ENCODE data around the gene TBC1D8B. TPM values are rescaled to one million over a fixed set of nuclear protein-coding genes. Genes with fewer than 3 reads are reported as not detected.
"Not testable (repeated sequence)": the region's sequence is repeated elsewhere in the genome, so short reads cannot be mapped to it uniquely, and the experiment has no call there.

Gene TBC1D8B
- total RNA-seq = 10 to 100 TPM; 12.8 to 20.7 TPM
- polyA plus RNA-seq = 1 to 10 TPM; 4.0 to 4.5 TPM
- long read RNA-seq, donor 1, full-length matches to known transcripts = 10 of 27 reads
- long read RNA-seq, donor 1, partial matches to known transcripts = 13 of 27 reads
- long read RNA-seq, donor 1, other reads (novel, unspliced or antisense) = 4 of 27 reads
- long read RNA-seq, donor 2, partial matches to known transcripts = 8 of 12 reads
- long read RNA-seq, donor 2, other reads (novel, unspliced or antisense) = 4 of 12 reads

DNA sequence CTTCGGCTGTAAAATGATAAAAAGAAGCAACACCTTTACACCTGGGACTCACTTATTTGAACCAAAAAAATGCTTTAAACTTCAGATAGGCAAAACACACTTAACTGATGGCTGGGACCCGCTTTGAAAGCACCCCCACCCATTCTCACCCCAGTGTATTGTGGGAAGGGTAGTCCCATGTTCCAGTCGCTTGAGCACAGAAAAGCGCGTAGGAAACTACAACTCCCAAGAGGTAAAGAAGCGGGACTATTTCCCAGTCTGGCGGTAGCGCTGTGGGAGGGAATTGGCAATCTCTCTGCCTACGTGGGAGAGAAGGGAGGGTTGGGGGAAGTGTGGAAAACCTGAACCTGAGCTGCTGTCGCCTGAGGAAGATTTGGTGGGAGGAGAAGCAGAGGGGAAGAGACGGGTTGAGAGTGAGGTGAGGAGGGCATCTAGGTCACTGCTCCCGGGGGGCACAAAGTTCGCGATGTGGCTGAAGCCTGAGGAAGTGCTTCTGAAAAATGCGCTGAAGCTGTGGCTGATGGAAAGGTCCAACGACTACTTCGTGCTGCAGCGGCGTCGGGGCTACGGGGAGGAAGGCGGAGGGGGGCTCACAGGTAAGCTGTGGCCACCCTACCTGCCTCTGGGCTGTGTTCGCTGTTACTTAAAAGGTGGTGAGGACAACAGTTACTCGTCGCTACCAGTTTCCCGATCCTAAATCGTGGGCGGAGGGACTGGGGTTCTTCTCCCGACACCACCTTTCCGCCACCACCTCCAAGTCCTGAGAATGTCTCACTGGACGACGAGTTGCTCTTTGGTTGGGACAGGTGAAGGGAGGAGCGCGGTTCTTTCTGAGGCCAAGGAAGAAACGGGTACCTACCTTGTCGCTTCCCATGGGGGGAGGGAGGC is at the start of gene TBC1D8B:
Gene TBC1D8B, plus strand, starts transcription at position 286 of the 888 bp plus-strand sequence. Its CDS starts 181 bp downstream, at position 467.
- H3K27me3 ChIP-seq (ENCODE audit: control insufficient read depth in 1 of 2, insufficient read depth in 2 of 2, low read length in 1 of 2) = no peaks in the 10 kb centered on the region
- intact Hi-C loops (cut with DNase I) = no loop called here
- no peaks in the 10 kb centered on the region for H3K9me3 ChIP-seq (ENCODE audit: control insufficient read depth, low read length)
- WGBS, 2 donors = 1 to 24% methylated on average over 36 of the region's 36 CpGs
- H3K36me3 ChIP-seq (ENCODE audit: control insufficient read depth in 1 of 2, insufficient read depth in 2 of 2, low read length in 1 of 2) = no peaks in the 10 kb centered on the region
- ATAC-seq (ENCODE audit: low FRiP score) (peak; percentile 94), DNase-seq (peak; percentile 82 to 84)
- no peak within 1 kb of the TSS for H3K27ac ChIP-seq (ENCODE audit: low read depth in 1 of 2, low read length in 2 of 2)
- H3K4me3 ChIP-seq (ENCODE audit: low read length in 2 of 2) = peak within 1 kb of the TSS; percentile 55 to 74
- H3K4me1 ChIP-seq (ENCODE audit: control insufficient read depth in 1 of 2, insufficient read depth in 2 of 2, low read length in 2 of 2) = no peaks in the 10 kb centered on the region

DNA sequence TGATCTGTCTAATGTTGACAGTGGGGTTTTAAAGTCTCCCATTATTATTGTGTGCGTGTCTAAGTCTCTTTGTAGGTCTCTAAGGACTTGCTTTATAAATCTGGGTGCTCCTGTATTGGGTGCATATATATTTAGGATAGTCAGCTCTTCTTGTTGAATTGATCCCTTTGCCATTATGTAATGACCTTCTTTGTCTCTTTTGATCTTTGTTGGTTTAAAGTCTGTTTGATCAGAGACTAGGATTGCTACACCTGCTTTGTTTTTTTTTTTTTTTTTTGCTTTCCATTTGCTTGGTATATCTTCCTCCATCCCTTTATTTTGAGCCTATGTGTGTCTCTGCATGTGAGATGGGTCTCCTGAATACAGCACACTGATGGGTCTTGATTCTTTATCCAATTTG is 33.2 kb upstream of the TBC1D8B start:
- intact Hi-C loops (cut with DNase I); H3K4me3 ChIP-seq (ENCODE audit: low read length in 2 of 2); H3K9me3 ChIP-seq (ENCODE audit: control insufficient read depth, low read length); H3K27me3 ChIP-seq (ENCODE audit: control insufficient read depth in 1 of 2, insufficient read depth in 2 of 2, low read length in 1 of 2); H3K27ac ChIP-seq (ENCODE audit: low read depth in 1 of 2, low read length in 2 of 2); ATAC-seq (ENCODE audit: low FRiP score); DNase-seq; H3K36me3 ChIP-seq (ENCODE audit: control insufficient read depth in 1 of 2, insufficient read depth in 2 of 2, low read length in 1 of 2); H3K4me1 ChIP-seq (ENCODE audit: control insufficient read depth in 1 of 2, insufficient read depth in 2 of 2, low read length in 2 of 2): not testable (repeated sequence)
- 48 to 75% methylated on average over 1 of the region's 1 CpG for WGBS, 2 donors

DNA sequence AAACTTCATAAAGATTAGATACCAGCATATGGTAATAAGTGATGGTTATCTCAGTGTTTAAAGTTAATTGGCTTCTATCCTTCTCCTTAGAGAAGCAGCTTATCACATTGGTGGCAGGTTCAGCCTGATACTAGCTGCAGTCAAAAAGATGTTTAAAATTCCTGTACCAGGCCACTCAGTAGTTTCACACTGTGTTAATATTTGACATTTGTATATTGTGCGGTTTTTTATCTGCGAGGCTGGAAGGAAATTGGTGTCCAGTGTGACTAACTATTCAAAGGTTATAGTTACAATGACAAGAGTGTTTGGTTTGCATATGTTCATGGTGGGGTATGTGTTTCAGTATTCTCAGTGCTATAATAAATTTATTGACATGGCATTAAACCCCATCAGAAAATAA is 27.5 kb upstream of the TBC1D8B start:
- no peaks in the 10 kb centered on the region for H3K4me1 ChIP-seq (ENCODE audit: control insufficient read depth in 1 of 2, insufficient read depth in 2 of 2, low read length in 2 of 2)
- H3K27me3 ChIP-seq (ENCODE audit: control insufficient read depth in 1 of 2, insufficient read depth in 2 of 2, low read length in 1 of 2) = no peaks in the 10 kb centered on the region
- no peaks in the 10 kb centered on the region for H3K36me3 ChIP-seq (ENCODE audit: control insufficient read depth in 1 of 2, insufficient read depth in 2 of 2, low read length in 1 of 2)
- H3K9me3 ChIP-seq (ENCODE audit: control insufficient read depth, low read length) = no peaks in the 10 kb centered on the region
- no peak overlapping the region for H3K4me3 ChIP-seq (ENCODE audit: low read length in 2 of 2)
- no peak overlapping the region for H3K27ac ChIP-seq (ENCODE audit: low read depth in 1 of 2, low read length in 2 of 2)
- 46 to 66% methylated on average over 2 of the region's 2 CpGs for WGBS, 2 donors
- intact Hi-C loops (cut with DNase I) = no loop called here
- no peak for DNase-seq
- ATAC-seq (ENCODE audit: low FRiP score) = no peak

DNA sequence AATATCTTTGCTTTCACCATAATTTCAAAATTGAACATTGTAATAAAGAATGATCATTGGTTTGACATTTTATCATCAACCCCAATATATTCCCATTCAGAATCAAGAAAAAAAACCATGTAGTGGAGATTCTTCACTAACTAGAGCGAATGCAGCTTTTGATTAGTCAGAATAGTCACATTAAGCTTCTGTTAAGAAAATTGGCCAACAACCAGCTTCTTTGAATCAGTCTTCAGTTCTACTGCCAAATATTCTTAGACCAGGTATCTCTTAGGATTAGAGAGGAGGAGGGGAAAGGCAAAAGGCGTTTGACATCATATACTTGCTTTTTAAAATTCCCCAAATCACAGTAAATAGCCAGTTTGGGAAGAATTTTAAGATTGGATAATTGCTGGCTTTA is 22.2 kb upstream of the TBC1D8B start:
- Histone ChIP-seq H3K9me3 (ENCODE audit: control insufficient read depth, low read length) (no peaks in the 10 kb centered on the region), H3K4me1 (ENCODE audit: control insufficient read depth in 1 of 2, insufficient read depth in 2 of 2, low read length in 2 of 2) (no peaks in the 10 kb centered on the region), H3K27me3 (ENCODE audit: control insufficient read depth in 1 of 2, insufficient read depth in 2 of 2, low read length in 1 of 2) (no peaks in the 10 kb centered on the region), H3K4me3 (ENCODE audit: low read length in 2 of 2) (no peak overlapping the region), H3K36me3 (ENCODE audit: control insufficient read depth in 1 of 2, insufficient read depth in 2 of 2, low read length in 1 of 2) (no peaks in the 10 kb centered on the region), H3K27ac (ENCODE audit: low read depth in 1 of 2, low read length in 2 of 2) (no peak overlapping the region)
- 61 to 72% methylated on average over 2 of the region's 2 CpGs for whole genome bisulfite sequencing, 2 donors
- ATAC-seq (ENCODE audit: low FRiP score) = no peak
- DNase-seq = no peak
- intact Hi-C loops (cut with DNase I) = no loop called here

DNA sequence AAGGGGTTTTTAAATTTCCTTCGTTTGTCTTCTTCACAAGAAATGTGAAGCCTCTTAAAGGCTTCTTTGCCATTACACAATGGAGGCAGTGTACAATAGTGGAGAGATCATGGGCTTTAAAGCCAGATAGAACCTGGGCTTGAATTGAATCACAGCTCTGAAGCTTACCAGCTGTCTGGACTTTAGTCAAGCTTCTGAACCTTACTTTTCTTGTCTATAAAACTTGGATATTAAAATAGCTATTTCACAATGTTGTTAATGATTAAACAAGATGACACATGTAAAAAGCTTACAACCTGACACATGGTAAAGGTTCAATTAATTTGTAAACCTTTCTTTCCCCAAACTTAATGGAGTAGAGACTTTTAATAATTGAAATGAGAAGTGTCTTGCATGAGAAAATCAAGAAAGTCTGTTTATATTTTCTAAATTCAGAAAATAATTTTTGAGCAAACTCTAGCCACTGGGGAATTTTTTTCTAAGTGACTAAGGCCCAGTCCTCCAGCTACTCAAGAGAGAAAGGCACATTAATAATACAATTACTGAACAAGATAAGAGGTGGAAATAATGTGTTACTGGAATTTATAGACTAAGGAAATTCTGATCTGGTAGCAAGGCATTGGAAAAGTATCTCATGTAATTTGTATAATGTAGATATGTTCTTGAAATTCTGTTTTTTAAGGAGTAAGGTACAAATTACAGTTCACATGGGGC is 21.7 kb upstream of the TBC1D8B start:
- no peak for DNase-seq
- WGBS, 2 donors = 31 to 71% methylated on average over 1 of the region's 1 CpG
- Histone ChIP-seq H3K27me3 (ENCODE audit: control insufficient read depth in 1 of 2, insufficient read depth in 2 of 2, low read length in 1 of 2) (no peaks in the 10 kb centered on the region), H3K9me3 (ENCODE audit: control insufficient read depth, low read length) (no peaks in the 10 kb centered on the region), H3K4me3 (ENCODE audit: low read length in 2 of 2) (no peak overlapping the region), H3K27ac (ENCODE audit: low read depth in 1 of 2, low read length in 2 of 2) (no peak overlapping the region), H3K36me3 (ENCODE audit: control insufficient read depth in 1 of 2, insufficient read depth in 2 of 2, low read length in 1 of 2) (no peaks in the 10 kb centered on the region), H3K4me1 (ENCODE audit: control insufficient read depth in 1 of 2, insufficient read depth in 2 of 2, low read length in 2 of 2) (no peaks in the 10 kb centered on the region)
- no peak for ATAC-seq (ENCODE audit: low FRiP score)
- intact Hi-C loops (cut with DNase I) = no loop called here

DNA sequence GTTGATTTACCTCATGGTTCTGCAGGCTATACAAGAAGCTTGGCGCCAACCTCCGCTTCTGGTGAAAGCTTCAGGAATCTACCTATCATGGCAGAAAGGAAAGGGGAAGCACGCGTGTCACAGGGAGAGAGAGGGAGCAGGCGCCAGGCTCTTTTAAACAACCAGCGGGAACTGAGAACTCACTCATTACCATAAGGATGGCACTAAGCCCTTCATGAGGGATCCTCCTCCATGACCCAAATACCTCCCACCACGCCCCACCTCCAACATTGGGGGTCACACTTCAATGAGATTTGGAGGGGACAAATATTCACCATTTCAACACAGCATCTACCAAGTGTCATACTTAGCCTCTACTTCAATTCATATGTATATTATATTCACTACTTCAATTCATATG is 18.8 kb upstream of the TBC1D8B start:
- Histone ChIP-seq H3K27ac (ENCODE audit: low read depth in 1 of 2, low read length in 2 of 2) (no peak overlapping the region), H3K4me3 (ENCODE audit: low read length in 2 of 2) (no peak overlapping the region), H3K36me3 (ENCODE audit: control insufficient read depth in 1 of 2, insufficient read depth in 2 of 2, low read length in 1 of 2) (no peaks in the 10 kb centered on the region), H3K27me3 (ENCODE audit: control insufficient read depth in 1 of 2, insufficient read depth in 2 of 2, low read length in 1 of 2) (no peaks in the 10 kb centered on the region), H3K4me1 (ENCODE audit: control insufficient read depth in 1 of 2, insufficient read depth in 2 of 2, low read length in 2 of 2) (no peaks in the 10 kb centered on the region), H3K9me3 (ENCODE audit: control insufficient read depth, low read length) (no peaks in the 10 kb centered on the region)
- intact Hi-C loops (cut with DNase I) = no loop called here
- no peak for DNase-seq
- ATAC-seq (ENCODE audit: low FRiP score) = no peak
- 18 to 30% methylated on average over 7 of the region's 7 CpGs for WGBS, 2 donors

DNA sequence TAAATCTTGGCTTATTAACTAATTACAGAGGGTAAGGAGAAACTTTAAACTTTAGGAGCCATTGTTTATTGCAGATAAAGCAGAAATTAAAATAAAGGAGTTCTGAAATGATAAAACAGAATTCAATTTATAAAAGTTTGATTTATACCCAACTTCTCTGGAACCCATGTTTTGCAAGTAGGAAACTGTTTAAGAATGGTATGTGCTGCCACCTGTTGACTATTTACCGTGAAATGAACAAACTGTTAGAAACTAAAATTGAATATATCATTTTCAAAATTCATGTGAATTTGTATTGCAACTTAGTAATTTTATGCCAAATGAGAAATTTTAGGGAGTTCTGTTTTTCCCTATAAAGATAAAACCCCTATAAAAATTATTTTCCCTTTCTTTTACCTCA is 11.0 kb upstream of the TBC1D8B start:
- H3K4me3 ChIP-seq (ENCODE audit: low read length in 2 of 2) = no peak overlapping the region
- H3K27me3 ChIP-seq (ENCODE audit: control insufficient read depth in 1 of 2, insufficient read depth in 2 of 2, low read length in 1 of 2) = no peaks in the 10 kb centered on the region
- 0 to 14% methylated on average over 1 of the region's 1 CpG for WGBS, 2 donors
- intact Hi-C loops (cut with DNase I) = loop anchor here in 1 of 2 donors (5.0 kb wide), 1 partner anchor 309 kb away; no protein-coding TSS in a partner anchor
- no peak for DNase-seq
- no peaks in the 10 kb centered on the region for H3K9me3 ChIP-seq (ENCODE audit: control insufficient read depth, low read length)
- no peak for ATAC-seq (ENCODE audit: low FRiP score)
- no peak overlapping the region for H3K27ac ChIP-seq (ENCODE audit: low read depth in 1 of 2, low read length in 2 of 2)
- H3K4me1 ChIP-seq (ENCODE audit: control insufficient read depth in 1 of 2, insufficient read depth in 2 of 2, low read length in 2 of 2) = no peaks in the 10 kb centered on the region
- no peaks in the 10 kb centered on the region for H3K36me3 ChIP-seq (ENCODE audit: control insufficient read depth in 1 of 2, insufficient read depth in 2 of 2, low read length in 1 of 2)

DNA sequence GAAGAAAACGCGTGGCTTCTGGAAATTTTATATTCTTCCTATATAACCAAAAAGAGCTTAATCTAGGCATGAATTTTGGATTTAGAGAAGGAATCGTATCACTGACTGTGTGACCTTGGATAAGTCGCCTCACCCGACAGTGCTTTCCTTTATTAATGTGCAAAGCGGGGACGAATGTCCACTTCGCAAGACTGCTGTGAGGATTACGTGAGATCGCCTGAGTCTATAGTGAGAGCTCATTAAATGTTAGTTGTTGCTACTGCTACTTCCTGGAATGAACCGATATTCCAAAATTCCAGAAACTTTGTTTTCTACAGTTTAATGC is 448 bp upstream of the TBC1D8B start:
- intact Hi-C loops (cut with DNase I) = no loop called here
- H3K4me3 ChIP-seq (ENCODE audit: low read length in 2 of 2) = peak overlapping the region; percentile 28 to 55
- ATAC-seq (ENCODE audit: low FRiP score) = peak; percentile 9
- H3K36me3 ChIP-seq (ENCODE audit: control insufficient read depth in 1 of 2, insufficient read depth in 2 of 2, low read length in 1 of 2) = no peaks in the 10 kb centered on the region
- H3K27me3 ChIP-seq (ENCODE audit: control insufficient read depth in 1 of 2, insufficient read depth in 2 of 2, low read length in 1 of 2) = no peaks in the 10 kb centered on the region
- no peak for DNase-seq
- H3K9me3 ChIP-seq (ENCODE audit: control insufficient read depth, low read length) = no peaks in the 10 kb centered on the region
- 3 to 32% methylated on average over 11 of the region's 11 CpGs for WGBS, 2 donors
- H3K27ac ChIP-seq (ENCODE audit: low read depth in 1 of 2, low read length in 2 of 2) = no peak overlapping the region
- no peaks in the 10 kb centered on the region for H3K4me1 ChIP-seq (ENCODE audit: control insufficient read depth in 1 of 2, insufficient read depth in 2 of 2, low read length in 2 of 2)

Data from aorta (tissue), 5 donors.